ENCODE results near the gene CASQ1.

The CASQ1 gene

DNA sequence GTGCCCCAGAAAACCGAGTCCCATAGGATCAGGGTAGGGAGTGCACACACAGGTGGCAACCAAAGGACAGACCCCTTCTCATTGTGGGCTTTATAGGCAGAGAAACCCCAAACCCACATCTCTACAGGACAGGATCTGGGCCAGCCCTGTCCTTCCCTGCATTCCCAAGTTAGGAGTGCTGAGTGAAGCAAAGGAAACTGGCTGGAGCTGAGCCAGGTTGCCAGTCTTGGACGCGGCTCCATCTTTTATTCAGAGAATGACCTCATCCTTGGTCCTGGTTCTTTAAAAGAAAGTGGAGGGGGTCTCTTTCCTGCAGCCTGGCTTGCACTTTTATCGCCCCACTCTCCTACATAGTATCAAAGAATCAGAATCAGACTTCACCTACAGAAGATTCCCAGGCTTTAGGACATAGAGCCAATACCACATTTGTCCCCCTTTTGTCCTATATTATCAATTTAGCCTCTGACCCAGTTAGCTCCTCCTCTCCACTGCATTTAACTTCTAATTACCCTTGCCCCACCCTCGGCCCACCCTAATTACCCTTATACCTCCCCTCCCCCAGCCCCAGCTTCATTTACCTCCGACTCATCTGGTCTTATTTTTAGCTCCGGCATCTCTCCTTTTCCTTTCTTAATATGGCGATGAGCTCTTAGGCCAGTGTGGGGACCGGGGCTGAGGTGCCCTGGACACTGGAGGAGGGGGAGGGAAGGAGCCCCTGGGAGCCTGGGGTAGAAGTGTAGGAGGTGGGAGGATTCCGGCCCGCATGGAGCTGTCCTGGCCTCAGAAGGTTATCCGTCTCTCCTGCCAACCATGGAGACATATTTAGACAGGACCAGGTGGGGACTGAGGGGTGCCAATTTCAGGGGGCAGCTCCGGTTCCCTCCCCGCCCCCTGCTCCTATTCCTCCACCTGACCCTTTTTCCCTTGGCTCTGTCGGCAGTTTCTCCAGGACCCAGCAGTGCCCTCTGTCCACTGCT is at the start of gene CASQ1:
CASQ1 (plus strand) TSS at position 927 of the 977 bp plus-strand sequence. CDS start 177 bp downstream, outside the sequence.
- peak; percentile 47 for DNase-seq

DNA sequence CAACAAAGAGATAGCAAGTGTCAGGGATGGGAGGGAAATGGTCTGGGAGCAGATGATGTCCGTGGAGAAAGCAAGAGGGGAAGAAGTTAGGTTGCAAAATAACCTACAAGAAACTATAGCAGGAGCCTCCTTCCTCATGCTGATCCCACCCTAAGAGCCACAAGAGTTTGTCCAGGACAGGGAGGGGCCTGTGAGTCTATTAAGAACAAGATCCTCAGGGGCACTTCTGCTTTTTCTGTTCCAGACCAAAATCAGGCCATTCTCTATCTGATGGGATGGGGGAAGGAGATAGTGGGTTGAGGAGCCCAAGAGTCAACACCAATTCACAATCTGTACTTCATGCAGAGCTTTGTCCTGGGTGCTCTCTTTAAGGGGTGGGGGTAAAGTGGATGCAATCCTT is 46.7 kb upstream of the CASQ1 start:
- DNase-seq, result no peak

DNA sequence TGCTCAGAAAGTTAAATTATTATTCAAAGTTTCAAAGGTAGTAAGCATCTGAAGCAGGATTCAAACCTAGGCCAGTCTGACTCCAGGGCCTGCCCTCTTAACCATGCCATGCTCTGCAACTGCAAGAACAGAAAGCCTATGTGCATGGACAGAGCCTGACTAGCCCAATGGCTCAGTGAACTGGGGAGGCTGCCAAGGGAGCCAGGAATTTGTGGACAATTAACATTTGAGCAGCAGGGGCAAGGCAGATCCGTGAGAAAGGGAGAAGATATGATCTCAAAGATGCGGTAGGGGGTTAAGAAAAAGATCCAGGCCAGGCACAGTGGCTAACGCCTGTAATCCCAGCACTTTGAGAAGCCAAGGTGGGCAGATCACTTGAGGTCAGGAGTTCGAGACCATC is 45.5 kb upstream of the CASQ1 start:
- DNase-seq, result no peak

DNA sequence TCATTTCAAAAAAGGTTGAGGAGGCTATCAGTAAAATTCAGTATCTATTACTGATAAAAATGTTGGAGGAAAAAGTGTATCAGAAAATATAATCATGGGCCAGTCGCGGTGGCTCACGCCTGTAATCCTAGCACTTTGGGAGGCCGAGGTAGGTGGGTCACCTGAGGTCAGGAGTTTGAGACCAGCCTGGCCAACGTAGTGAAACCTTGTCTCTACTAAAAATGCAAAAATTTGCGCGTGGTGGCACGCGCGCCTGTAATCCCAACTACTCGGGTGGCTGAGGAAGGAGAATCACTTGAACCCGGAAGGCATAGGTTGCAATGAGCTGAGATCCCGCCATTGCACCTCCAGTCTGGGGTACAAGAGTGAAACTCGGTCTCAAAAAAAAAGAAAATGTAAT is 44.3 kb upstream of the CASQ1 start:
- DNase-seq, result no peak

DNA sequence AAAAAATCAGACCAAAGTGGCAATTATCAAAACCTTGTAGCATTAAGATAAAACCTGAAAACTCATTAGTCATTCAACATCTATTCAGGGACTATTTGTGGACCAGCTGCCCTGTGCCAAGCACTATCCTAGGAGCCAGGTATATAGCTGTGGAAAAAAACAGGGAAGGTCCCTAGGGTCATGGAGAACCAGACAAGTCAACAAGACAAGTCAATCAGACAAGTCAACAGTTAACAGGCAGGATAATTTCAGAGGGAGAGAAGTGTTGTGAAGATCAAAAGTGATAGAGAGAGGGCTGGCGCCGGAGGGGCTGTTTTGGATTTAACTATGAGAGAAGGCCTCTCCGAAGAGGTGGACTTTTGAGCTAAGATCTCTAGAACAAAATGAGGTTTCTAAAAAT is 42.3 kb upstream of the CASQ1 start:
- DNase-seq, result no peak

DNA sequence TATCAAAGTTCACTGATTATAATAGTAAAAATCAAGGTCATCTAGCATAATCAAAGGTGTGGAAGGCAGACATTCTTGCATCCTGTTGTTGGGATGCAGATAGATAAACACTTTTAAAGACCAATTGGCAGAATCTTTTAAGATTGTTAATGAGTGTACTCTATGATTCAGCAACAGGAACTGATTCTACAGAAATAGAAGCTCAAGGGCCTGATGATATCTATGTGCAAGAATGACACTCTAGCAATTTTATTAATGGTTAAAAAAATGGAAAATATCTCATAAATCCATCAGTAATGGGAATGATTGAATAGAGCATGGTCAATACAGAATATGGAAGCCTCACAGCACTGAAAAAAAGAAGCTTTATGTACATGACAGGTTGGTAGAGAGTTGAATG is 41.1 kb upstream of the CASQ1 start:
- DNase-seq, result peak; percentile 14

DNA sequence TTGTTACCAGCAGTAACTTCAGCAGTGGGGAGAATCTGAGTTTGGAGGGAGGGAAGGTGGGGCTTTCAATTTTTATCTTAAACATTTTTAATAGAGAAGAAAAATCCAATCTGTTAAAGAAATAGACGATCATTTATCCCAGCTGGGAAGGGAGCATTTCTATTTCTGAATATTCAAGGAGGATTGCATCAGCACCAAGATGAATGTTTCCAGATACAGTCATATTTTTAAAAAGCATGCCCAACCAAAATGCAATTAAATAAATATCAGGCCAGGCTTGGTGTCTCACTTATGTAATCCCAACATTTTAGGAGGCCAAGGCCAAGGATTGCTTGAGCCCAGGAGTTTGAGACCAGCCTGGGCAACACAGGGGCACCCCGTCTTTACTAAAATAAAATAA is 40.7 kb upstream of the CASQ1 start:
- peak; percentile 62 for DNase-seq

DNA sequence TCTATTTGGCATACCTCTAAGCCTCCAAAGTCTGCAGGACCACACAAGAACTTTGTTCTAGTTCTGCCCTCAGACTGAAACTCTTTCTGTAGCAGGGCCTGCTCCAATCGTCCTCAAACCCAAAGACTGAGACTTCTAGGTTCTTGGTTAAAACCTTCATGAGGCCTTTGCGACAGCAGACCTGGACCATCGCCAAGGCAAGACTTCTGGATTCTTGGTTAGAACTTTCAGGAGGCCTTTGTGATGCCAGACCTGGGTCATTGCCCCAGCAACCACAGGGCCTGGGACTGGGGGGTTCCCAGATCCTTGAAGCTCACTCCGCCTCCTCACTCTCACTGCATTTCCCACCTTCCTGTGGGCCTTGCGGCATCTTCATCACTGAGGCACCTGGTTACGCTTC is 39.1 kb upstream of the CASQ1 start, which contains the start of gene ATP1A4:
ATP1A4 (plus strand) TSS at position 301 of the 400 bp plus-strand sequence. CDS start 438 bp downstream, outside the sequence.
- no peak for DNase-seq

DNA sequence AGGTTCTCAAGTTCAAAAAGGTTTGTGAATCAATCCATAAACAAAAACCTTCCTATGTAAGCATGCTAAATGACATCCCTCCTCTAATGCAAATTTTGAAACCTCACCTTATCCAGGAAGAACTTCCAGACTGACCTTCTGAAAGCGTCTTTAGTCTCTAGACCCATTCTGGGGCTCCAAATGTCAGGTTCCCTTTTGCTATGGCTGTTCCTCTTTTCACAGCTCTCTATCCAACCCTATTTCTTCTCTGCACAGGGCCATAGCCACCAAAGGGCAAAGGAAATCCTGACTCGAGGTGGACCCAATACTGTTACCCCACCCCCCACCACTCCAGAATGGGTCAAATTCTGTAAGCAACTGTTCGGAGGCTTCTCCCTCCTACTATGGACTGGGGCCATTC is 35.6 kb upstream of the CASQ1 start:
- no peak for DNase-seq

DNA sequence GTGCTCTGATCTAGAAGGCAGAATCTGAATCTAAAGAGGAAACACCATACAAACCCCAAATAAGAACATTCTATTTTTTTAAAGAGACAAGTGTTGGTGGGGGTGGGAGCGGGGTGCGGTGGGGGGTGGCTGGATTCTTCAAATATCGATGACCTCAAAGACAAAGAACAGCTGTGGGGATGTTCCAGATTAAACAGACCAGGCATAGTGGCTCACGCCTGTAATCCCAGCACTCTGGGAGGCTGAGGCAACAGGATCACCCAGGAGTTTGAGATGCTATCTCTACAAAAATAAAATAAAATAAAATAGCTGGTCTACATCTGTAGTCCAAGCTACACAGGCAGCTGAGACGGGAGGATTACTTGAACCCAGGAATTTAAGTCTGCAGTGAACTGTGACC is 34.0 kb upstream of the CASQ1 start:
- no peak for DNase-seq

DNA sequence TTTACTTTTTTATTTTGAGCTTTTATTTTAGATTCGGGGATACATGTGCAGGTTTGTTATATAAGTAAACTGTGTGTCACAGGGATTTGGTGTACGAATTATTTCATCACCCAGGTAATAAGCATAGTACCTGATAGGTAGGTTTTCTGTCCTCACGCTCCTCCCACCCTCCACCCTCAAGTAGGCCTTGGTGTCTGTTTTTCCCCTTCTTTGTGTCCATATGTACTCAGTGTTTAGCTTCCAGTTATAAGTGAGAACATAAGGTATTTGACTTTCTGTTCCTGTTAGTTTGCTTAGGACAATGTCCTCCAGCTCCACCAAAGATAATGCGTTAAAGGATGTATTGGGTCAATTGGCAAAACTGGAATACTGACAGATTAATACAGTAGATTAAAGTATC is 33.2 kb upstream of the CASQ1 start:
- no peak for DNase-seq

DNA sequence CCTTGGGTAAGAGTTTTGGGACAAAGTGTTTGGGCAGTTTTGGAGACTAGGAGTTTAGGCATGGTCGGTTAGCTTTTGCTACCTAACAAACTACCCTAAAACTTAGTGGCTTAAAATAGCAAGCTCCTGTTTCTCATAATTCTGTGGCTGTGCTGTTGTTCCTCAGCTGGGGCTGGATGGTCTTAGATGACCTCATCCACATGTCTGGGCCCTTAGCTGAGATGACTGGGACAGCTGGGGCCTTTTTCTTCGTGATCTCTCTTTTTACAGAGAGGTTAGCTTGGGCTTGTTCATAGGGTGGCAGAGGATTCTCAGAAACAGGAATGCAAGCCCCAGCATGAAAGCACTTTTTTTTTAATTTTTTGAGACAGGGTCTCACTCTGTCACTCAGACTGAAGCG is 32.3 kb upstream of the CASQ1 start:
- no peak for DNase-seq

DNA sequence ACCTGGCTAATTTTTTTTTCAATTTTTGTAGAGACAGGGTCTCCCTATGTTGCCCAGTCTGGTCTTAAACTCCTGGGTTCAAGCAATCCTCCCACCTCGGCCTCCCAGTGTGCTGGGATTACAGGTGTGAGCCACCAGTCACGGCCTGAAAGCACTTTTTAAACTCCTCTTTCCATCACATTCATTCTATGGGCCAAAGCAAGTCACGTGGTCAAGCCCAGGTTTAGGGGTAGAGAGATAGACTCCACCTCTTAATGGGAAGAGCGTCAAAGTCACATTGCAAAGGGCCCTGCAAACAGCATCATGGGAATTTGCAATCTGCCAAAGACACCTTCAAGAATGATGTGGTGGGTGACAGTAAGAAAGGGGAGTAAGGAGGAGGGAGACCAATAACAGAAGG is 31.8 kb upstream of the CASQ1 start:
- DNase-seq, result no peak

DNA sequence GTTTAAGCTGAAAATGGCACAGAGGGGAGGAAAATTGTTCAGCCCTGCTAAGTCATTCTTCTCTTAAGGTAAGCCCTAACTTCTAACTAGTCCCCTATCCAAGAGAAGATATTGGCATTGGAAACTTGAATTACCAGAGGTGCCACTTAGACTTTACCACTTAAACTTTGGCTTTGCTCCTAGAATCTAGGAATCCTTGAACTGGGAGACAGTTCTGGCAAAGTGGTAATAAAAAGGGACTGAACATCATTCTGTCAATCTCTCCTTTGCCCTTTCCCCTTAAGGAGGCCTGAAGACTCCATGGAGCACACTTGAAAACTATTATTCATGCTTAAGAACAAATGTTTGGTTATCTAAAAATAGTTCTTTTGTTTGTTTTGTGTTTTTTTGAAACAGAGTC is 30.5 kb upstream of the CASQ1 start:
- DNase-seq, result no peak

DNA sequence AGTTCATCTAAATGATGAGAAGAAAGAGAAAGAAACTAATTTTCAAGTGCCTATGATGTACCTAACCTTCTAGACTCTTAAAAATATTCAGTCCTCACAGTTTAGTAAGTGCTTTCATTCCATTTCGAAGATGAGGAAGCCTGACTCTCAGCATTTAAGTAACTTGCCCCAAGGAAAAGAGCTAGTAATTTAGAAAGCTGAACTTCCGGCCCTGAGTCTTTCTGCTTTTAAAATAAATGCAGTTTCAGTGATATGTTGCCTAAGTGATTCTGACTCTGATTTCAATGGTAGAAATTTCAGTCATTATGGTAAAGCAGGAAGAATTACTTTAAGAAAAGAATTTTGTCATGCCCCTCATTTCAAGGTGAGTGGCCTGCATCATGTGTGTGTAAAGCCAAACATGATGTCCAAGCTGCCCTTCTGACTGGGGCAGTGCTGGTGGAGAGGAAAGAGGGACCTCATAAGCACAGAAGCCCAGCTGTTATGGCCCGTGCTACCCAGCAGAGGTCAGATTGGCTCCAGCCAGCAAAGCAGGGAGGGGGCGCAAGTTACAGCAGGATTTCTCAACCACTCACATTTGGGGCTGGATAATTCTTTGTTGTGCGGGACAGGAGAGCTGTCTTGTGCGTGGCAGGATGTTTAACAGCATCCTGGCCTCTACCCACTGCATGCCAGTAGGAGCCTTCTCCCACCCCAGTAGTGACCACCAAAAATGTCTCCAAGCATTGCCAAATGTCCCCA is 28.2 kb upstream of the CASQ1 start:
- no peak for DNase-seq

DNA sequence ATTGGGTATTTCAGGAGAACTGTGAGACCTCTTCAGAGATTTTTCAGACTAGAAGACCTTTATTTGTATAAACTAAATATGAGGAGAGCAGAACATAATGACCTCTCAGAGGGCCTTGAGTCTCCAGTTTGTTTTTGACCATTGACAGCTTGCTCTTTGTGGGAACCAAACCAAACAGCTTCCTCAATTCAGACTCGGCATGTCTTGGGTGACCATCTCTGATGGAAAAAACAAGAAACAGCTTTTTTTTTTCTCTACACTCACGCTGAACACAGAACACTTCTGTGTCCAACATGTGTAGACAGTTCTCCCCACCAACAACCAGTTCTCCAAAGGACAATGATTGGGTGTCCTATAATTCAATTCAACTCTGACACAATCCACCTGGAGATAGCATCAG is 27.4 kb upstream of the CASQ1 start:
- no peak for DNase-seq

DNA sequence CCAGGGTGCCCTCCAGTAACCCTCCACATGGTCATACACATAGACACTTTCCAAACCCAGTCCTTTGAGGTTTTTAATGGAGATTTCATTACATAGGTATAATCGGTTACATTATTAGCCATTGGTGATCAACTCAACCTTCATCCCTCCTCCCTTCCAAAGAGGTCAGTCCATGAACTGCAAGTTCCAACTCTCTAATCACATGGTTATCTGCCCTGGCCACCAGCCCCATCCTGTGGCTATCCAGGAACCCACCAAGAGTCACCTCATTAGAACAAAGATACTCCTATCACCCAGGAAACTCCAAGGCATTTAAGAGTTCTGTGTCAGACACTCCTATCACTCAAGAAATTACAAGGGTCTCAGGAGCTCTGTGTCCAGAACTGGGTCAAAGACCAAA is 26.8 kb upstream of the CASQ1 start:
- DNase-seq, result no peak

DNA sequence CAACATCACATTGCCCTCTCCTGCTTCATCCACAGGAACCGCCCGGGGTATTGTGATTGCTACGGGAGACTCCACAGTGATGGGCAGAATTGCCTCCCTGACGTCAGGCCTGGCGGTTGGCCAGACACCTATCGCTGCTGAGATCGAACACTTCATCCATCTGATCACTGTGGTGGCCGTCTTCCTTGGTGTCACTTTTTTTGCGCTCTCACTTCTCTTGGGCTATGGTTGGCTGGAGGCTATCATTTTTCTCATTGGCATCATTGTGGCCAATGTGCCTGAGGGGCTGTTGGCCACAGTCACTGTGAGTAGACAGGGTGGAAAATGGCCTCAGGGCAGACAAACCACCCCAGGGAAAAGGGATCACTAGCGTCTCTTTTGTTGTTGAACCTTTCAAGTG is 26.3 kb upstream of the CASQ1 start:
- no peak for DNase-seq

DNA sequence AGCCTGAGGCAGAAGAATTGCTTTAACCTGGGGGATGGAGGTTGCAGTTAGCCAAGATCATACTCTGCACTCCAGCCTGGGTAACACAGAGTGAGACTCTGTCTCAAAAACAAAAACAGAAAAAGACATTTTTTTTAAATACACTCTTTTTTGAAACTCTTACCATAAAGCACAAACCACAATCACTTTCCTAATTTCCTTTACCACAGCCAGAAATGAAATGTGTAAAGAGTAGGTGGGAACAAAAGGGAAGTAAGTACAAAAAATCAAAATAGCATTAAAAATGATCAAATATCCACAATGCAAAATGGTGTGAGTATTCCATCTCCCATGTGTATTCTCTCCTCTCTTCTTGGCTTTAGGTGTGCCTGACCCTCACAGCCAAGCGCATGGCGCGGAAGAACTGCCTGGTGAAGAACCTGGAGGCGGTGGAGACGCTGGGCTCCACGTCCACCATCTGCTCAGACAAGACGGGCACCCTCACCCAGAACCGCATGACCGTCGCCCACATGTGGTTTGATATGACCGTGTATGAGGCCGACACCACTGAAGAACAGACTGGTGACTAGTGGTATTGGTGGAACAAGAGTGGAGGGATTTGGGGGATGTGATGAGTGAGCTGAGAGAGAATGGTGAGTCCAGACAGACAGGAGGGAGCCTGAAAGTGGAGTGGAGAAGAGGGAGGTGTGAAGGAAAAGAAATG is 24.1 kb upstream of the CASQ1 start:
- no peak for DNase-seq

DNA sequence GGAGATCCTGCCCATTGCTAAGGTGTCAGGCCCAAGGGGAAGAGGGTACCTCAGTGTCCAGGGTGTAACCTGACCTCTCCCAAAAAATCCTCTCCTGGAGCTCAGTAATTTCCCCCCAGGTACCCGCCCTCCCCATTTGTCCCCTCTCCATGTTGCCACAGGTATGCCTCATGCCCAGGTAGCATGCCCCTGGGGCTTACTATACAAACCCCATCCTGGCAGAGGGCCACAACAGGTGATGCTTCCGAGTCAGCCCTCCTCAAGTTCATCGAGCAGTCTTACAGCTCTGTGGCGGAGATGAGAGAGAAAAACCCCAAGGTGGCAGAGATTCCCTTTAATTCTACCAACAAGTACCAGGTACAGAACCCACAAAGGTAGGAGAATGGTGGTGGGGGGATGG is 23.3 kb upstream of the CASQ1 start:
- DNase-seq, result no peak

DNA sequence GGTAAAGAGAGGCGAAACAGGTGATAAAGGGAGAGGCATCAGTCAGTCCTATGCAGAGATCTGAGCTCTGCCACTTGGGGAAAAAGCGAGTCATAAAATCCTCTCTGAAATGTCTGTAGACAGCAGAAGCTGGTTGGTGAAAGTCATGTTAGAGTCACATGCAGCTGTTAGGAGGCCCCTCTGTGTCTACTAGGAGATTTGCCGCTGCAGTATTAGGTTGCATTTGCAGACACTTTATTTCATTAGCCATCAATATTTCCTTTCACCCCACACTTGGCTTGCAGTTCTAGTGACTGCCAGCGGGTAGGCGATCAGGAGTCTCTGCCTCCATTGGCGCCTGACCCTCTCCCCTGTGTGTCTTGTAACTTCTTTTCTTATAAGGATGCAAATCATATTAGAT is 22.8 kb upstream of the CASQ1 start:
- no peak for DNase-seq

DNA sequence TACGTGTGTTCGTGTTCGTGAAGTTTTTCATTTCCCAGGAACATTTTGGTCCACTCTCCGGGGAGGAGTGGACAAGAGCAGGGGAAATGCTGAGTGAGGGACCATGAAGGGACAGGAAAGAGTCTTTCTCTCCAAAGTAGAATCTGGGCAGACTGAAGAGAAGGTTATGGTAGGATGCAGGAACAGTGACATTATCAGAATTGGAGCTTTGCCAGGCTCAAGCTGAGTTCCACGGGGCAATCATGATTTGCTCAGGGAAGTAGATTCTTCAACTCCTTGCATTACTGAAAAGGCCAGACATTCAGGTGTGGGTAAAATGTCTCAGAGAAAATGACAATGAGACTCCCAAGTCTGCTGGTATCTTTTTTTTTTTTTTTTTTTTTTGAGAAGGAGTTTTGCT is 22.4 kb upstream of the CASQ1 start:
- no peak for DNase-seq

DNA sequence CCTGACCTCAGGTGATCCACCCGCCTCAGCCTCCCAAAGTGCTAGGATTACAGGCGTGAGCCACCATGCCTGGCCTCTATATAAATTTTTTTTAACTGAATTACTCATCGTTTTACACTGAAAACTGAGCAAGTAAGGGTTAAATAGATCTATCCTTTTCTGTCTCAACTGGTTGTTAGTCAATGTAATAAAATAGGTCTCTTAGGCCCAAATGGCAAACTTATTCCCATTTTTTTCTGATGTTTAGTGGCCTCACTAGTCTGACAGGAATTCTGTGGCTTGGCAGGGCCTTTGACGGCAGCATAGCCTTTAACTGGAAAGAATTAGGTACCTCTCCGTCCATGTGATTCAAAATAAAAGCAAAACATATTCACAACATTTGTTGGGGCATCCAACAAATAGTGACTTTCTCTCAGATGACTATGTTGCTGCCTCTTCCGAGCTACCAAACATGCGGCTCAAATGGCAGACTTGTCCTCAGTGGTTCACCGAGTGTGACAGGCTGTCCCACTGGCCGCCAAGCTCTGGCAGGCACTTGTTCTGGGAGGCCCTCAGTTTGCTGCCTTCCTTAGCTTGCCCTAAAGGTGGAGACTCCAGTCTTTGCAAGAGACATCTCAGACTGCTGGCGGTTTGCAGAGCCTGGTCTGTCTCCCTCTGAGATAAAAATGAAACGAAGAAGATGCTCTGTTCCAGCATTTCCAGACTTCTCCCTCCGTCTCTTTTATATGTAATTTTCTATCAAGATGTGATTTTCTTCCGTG is 21.6 kb upstream of the CASQ1 start:
- peak; percentile 40 for DNase-seq
